ENCODE data around the gene SH3D21. TPM values are rescaled to one million over a fixed set of nuclear protein-coding genes. Genes with fewer than 3 reads are reported as not detected.
A peak's percentile ranks its signal among the peaks of the same experiment; 100 is the strongest.

SH3D21 gene
- total RNA-seq, 2 experiments from 2014 or later, result 26.2 to 33.0 TPM

GRCh38 chr1:36303244-36303643 is 2.9 kb upstream of the SH3D21 start:
- peak overlapping the region; percentile 48 for H3K27ac Mint-ChIP-seq
- POLR2A ChIA-PET, result interaction anchor here (1.0 kb wide), 1 partner anchor 21 kb away, joined by 3 read pairs; no protein-coding TSS in a partner anchor
- intact Hi-C loops (cut with DNase I, micrococcal nuclease), result no loop called here
- H3K36me3 Mint-ChIP-seq (ENCODE audit: low read depth), result peaks cover 65% of the 10 kb centered on the region
- H3K4me1 Mint-ChIP-seq, result peaks cover 76% of the 10 kb centered on the region
- CTCF ChIA-PET, result interaction anchor here (0.5 to 1.8 kb wide), 3 partner anchors 17 to 117 kb away, joined by 3 to 5 read pairs (median 4); no protein-coding TSS in a partner anchor
- DNase-seq (no peak), ATAC-seq (no peak)
- no peaks in the 10 kb centered on the region for H3K9me3 Mint-ChIP-seq (ENCODE audit: low read depth)
- H3K27me3 Mint-ChIP-seq, result no peaks in the 10 kb centered on the region
- no peak overlapping the region for H3K4me3 Mint-ChIP-seq

DNA sequence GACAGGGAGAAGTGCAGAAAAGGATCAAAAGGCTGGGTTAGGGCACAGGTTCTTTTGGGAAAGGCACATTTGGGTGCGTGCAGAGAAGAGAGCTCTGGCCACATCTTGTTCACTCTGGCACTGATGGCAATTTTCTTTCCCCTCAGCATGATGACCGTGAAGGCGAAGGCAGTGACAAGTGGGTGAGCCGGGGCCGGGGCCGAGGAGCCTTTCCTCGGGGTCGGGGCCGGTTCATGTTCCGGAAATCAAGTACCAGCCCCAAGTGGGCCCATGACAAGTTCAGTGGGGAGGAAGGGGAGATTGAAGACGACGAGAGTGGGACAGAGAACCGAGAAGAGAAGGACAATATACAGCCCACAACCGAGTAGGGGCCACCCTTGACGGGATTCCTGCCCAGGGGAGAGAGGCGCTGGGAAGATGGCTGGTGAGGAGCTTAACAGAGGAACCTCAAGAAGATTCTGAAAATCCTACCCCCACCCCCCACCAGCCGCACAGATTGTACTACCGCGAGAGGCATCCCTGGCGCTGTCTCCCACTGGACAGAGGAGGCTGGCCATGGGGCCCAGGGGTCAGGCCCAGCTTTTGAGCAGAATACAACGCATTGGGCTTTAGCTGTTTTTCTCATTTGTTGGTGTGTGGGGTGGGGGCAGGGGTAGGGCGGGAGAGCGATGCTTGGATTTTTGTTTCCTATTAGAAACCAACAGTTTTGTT is 2.4 kb upstream of the SH3D21 start:
- ChIA-PET POLR2A (interaction anchor here (1.0 kb wide), 1 partner anchor 21 kb away, joined by 3 read pairs; no protein-coding TSS in a partner anchor), CTCF (interaction anchor here (0.5 to 1.8 kb wide), 3 partner anchors 18 to 116 kb away, joined by 3 to 5 read pairs (median 4); no protein-coding TSS in a partner anchor)
- ATAC-seq, result no peak
- H3K36me3 Mint-ChIP-seq (ENCODE audit: low read depth), result peaks cover 68% of the 10 kb centered on the region
- DNase-seq, result no peak
- H3K9me3 Mint-ChIP-seq (ENCODE audit: low read depth), result no peaks in the 10 kb centered on the region
- H3K27me3 Mint-ChIP-seq, result no peaks in the 10 kb centered on the region
- intact Hi-C loops (cut with DNase I, micrococcal nuclease), result no loop called here
- H3K4me1 Mint-ChIP-seq, result peaks cover 76% of the 10 kb centered on the region
- no peak overlapping the region for H3K4me3 Mint-ChIP-seq
- H3K27ac Mint-ChIP-seq, result peak overlapping the region; percentile 82

DNA sequence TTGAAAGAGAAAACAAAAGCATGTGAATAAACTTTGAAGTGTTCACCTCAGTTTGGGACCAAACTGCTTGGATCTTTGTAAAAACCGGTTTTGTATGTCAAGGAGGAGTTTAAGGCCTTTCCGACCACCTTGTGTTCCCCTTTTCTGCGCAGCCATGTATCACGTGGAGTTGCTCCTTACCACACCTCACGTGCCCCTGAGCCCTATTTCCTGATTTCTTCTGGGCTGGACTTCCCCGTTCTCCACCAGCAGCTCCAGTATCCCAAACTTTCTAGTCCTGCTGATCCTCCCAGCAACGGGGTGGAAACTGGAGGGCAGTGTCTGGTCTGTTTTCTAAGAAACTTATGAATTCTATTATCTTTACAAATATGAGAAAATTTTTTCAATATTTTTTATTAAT is 1.6 kb upstream of the SH3D21 start:
- H3K36me3 Mint-ChIP-seq (ENCODE audit: low read depth), result peaks cover 69% of the 10 kb centered on the region
- no peaks in the 10 kb centered on the region for H3K27me3 Mint-ChIP-seq
- H3K27ac Mint-ChIP-seq, result peak overlapping the region; percentile 82
- no peak overlapping the region for H3K4me3 Mint-ChIP-seq
- DNase-seq, result no peak
- no peak for ATAC-seq
- H3K4me1 Mint-ChIP-seq, result peaks cover 69% of the 10 kb centered on the region
- no peaks in the 10 kb centered on the region for H3K9me3 Mint-ChIP-seq (ENCODE audit: low read depth)
- intact Hi-C loops (cut with DNase I, micrococcal nuclease), result no loop called here
- ChIA-PET CTCF (interaction anchor here (0.7 kb wide), 2 partner anchors 28 to 215 kb away, joined by 3 to 4 read pairs; no protein-coding TSS in a partner anchor), POLR2A (interaction anchor here (1.0 kb wide), 1 partner anchor 20 kb away, joined by 3 read pairs; no protein-coding TSS in a partner anchor)

GRCh38 chr1:36304970-36305914 is 926 bp upstream of the SH3D21 start:
- peaks cover 67% of the 10 kb centered on the region for H3K36me3 Mint-ChIP-seq (ENCODE audit: low read depth)
- H3K27ac Mint-ChIP-seq, result peak overlapping the region; percentile 94
- peaks cover 61% of the 10 kb centered on the region for H3K4me1 Mint-ChIP-seq
- H3K4me3 Mint-ChIP-seq, result peak overlapping the region; percentile 98
- ATAC-seq (peak; percentile 42), DNase-seq (peak; percentile 78)
- no peaks in the 10 kb centered on the region for H3K9me3 Mint-ChIP-seq (ENCODE audit: low read depth)
- ChIA-PET POLR2A (interaction anchor here (0.6 to 1.6 kb wide), 2 partner anchors 18 to 78 kb away, joined by 3 read pairs; no protein-coding TSS in a partner anchor), CTCF (interaction anchor here (0.6 to 0.7 kb wide), 4 partner anchors 27 to 215 kb away, joined by 3 to 4 read pairs (median 3); no protein-coding TSS in a partner anchor)
- intact Hi-C loops (cut with DNase I, micrococcal nuclease), result loop anchor here (5.0 kb wide), 2 partner anchors 62 to 1167 kb away; partner anchors contain the start of gene ZC3H12A (in 1 of the 2)
- H3K27me3 Mint-ChIP-seq, result no peaks in the 10 kb centered on the region

DNA sequence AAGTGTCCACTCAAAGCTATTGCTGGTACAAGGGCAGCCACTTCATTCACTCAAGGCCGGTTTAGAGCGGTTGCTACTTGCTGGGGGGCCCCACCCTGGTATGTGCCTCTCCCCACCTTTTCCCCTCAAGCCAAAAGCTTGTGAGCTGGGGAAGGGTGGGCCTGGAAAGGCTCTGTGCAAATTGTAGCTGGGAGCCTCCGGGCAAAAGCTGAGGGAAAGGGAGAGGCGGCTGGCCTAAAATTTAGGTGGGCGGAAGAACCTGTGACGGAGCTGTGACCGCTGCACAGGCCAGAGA is 306 bp upstream of the SH3D21 start:
- ChIA-PET CTCF (interaction anchor here (0.7 to 1.6 kb wide), 4 partner anchors 114 to 251 kb away, joined by 3 to 6 read pairs (median 4); partner anchors contain the start of gene TRAPPC3), POLR2A (interaction anchor here (0.5 to 1.6 kb wide), 2 partner anchors 17 to 158 kb away, joined by 3 to 4 read pairs; no protein-coding TSS in a partner anchor)
- Mint-ChIP-seq H3K4me3 (peak overlapping the region; percentile 98), H3K9me3 (ENCODE audit: low read depth) (no peaks in the 10 kb centered on the region), H3K27me3 (no peaks in the 10 kb centered on the region), H3K27ac (peak overlapping the region; percentile 94), H3K4me1 (peaks cover 55% of the 10 kb centered on the region), H3K36me3 (ENCODE audit: low read depth) (peaks cover 64% of the 10 kb centered on the region)
- DNase-seq, result no peak
- no peak for ATAC-seq
- intact Hi-C loops (cut with DNase I, micrococcal nuclease), result loop anchor here (1.0 to 5.0 kb wide), 5 partner anchors 17 to 1166 kb away; partner anchors contain the start of genes AGO3 (in 1 of the 2), EVA1B (in 1 of the 2), STK40 (in 1 of the 2) and ZC3H12A (in 1 of the 2)

DNA sequence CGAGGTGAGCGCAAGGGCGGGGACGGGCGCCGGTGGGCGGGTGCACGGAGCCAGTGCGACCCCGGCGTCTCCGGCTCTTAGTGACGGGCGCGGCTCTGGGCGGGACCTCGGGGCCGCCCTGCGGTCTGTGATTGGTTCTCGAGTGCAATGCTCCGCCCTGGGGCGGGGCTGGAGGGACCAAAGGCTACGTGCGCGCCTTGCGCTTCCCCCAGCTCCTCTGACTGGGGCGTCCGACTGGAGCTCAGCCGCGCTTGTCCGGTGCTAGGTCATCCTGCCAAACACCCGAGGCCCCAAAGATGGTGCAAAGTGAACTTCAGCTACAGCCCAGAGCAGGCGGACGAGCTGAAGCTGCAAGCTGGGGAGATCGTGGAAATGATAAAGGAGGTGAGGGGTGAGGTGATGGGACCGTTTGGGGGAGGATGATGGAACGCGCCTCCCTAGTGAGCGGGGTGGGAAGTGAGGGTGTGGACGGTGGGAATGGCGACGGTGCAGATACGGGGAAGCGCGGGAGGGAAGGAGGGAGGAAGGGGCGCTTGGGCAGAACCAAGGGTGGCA is 811 bp downstream of the SH3D21 start:
- intact Hi-C loops (cut with DNase I, micrococcal nuclease), result loop anchor here (1.0 to 5.0 kb wide), 9 partner anchors 16 to 1165 kb away; partner anchors contain the start of genes EVA1B (in 2 of the 2), AGO3 (in 1 of the 2), STK40 (in 1 of the 2) and THRAP3 (in 1 of the 2)
- no peaks in the 10 kb centered on the region for H3K9me3 Mint-ChIP-seq (ENCODE audit: low read depth)
- CTCF ChIA-PET, result interaction anchor here (0.6 to 1.6 kb wide), 6 partner anchors 15 to 249 kb away, joined by 3 to 6 read pairs (median 4); partner anchors contain the start of genes THRAP3 and TRAPPC3
- peak; percentile 91 for ATAC-seq
- H3K27me3 Mint-ChIP-seq, result no peaks in the 10 kb centered on the region
- DNase-seq, result peak; percentile 96
- POLR2A ChIA-PET, result interaction anchor here (1.0 to 1.6 kb wide), 4 partner anchors 12 to 374 kb away, joined by 3 read pairs; no protein-coding TSS in a partner anchor
- H3K36me3 Mint-ChIP-seq (ENCODE audit: low read depth), result peaks cover 54% of the 10 kb centered on the region
- peaks cover 45% of the 10 kb centered on the region for H3K4me1 Mint-ChIP-seq
- peak overlapping the region; percentile 96 for H3K27ac Mint-ChIP-seq
- H3K4me3 Mint-ChIP-seq, result peak overlapping the region; percentile 98

DNA sequence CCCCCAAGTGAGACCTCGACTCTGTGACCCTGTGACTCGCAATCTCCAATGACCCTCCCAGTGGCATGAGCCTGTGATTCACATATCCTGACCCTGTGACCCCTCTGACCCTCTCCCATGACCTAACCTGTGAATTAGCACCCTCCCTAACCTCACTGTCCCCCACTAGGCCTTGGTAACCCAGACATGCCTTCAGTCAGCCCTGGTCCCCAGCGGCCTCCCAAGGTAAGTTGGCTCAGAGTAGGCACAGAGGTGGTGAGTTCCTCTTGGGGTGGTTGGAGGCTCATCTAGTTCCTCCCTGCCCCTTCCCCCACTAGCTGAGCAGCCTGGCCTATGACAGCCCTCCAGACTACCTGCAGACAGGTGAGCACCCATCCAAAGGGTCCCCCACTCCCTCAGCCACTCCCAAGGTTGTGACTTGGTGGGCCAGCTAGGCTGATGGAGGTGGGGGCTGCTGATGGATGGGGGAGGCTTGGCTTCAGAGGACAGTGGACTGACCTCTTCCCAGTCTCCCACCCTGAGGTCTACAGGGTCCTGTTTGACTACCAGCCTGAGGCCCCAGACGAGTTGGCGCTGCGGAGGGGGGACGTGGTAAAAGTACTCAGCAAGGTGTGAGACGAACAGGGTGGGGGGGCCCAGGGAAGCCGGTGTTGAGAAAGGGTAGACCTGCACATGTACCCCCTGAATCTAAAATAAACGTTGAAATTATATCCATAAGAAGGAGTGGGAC is 1.6 kb downstream of the SH3D21 start:
- DNase-seq, result peak; percentile 22
- Mint-ChIP-seq H3K4me1 (peaks cover 37% of the 10 kb centered on the region), H3K4me3 (peak overlapping the region; percentile 98), H3K27me3 (no peaks in the 10 kb centered on the region), H3K27ac (peak overlapping the region; percentile 96), H3K36me3 (ENCODE audit: low read depth) (peaks cover 46% of the 10 kb centered on the region), H3K9me3 (ENCODE audit: low read depth) (no peaks in the 10 kb centered on the region)
- ChIA-PET CTCF (interaction anchor here (1.6 kb wide), 1 partner anchor 112 kb away, joined by 6 read pairs; no protein-coding TSS in a partner anchor), POLR2A (interaction anchor here (1.0 to 1.3 kb wide), 3 partner anchors 11 to 375 kb away, joined by 3 read pairs; no protein-coding TSS in a partner anchor)
- intact Hi-C loops (cut with DNase I, micrococcal nuclease), result loop anchor here (1.0 to 5.0 kb wide), 8 partner anchors 15 to 1165 kb away; partner anchors contain the start of genes EVA1B (in 2 of the 2), AGO3 (in 1 of the 2), THRAP3 (in 1 of the 2) and TRAPPC3 (in 1 of the 2)
- ATAC-seq, result no peak

DNA sequence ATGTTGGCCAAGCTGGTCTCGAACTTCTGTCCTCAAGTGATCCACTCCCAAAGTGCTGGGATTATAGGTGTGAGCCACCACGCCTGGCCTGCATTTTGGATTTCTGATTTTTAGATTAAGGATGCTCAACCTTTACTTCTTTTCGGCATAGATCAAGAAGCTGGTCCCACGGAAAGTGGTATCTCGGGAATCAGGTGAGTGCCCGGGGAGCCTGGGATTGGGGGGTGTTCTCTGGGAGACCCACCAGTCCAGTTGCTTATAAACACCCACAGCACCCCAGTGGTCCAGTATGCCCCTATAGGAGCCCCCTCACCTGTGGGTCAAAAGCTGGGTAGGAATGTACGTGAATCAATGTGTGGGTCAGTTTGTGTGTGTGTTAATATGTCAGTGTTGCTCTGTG is 3.2 kb downstream of the SH3D21 start:
- Mint-ChIP-seq H3K36me3 (ENCODE audit: low read depth) (peaks cover 34% of the 10 kb centered on the region), H3K4me1 (peaks cover 24% of the 10 kb centered on the region), H3K27ac (no peak overlapping the region), H3K27me3 (no peaks in the 10 kb centered on the region), H3K4me3 (no peak overlapping the region), H3K9me3 (ENCODE audit: low read depth) (no peaks in the 10 kb centered on the region)
- DNase-seq (no peak), ATAC-seq (no peak)
- CTCF ChIA-PET, result interaction anchor here (0.8 to 1.0 kb wide), 2 partner anchors 9 to 112 kb away, joined by 3 to 4 read pairs; no protein-coding TSS in a partner anchor
- POLR2A ChIA-PET, result interaction anchor here (0.7 kb wide), 1 partner anchor 32 kb away, joined by 5 read pairs; no protein-coding TSS in a partner anchor
- intact Hi-C loops (cut with DNase I, micrococcal nuclease), result loop anchor here (5.0 kb wide), 2 partner anchors 58 to 1163 kb away; partner anchors contain the start of gene ZC3H12A (in 1 of the 2)

GRCh38 chr1:36320291-36320761 is 14.2 kb downstream of the SH3D21 start:
- no peak for ATAC-seq
- Mint-ChIP-seq H3K9me3 (ENCODE audit: low read depth) (no peaks in the 10 kb centered on the region), H3K4me3 (peak overlapping the region; percentile 52), H3K4me1 (peaks cover 22% of the 10 kb centered on the region), H3K27me3 (peaks cover 3% of the 10 kb centered on the region), H3K36me3 (ENCODE audit: low read depth) (peaks cover 15% of the 10 kb centered on the region), H3K27ac (peak overlapping the region; percentile 42)
- POLR2A ChIA-PET, result no interaction called here
- no peak for DNase-seq
- intact Hi-C loops (cut with DNase I, micrococcal nuclease), result no loop called here
- CTCF ChIA-PET, result interaction anchor here (0.7 to 1.3 kb wide), 2 partner anchors 34 to 67 kb away, joined by 3 to 6 read pairs; no protein-coding TSS in a partner anchor
